Keratinocyte (primary cell): ENCODE measurements around the gene LENG9. TPM values are rescaled to one million over a fixed set of nuclear protein-coding genes. Genes with fewer than 3 reads are reported as not detected.
"Not testable (repeated sequence)": the region's sequence is repeated elsewhere in the genome, so short reads cannot be mapped to it uniquely, and the experiment has no call there.

Source experiments
- DNase-seq: peaks from one replicate; pipeline ENCODE4 v3.0.0-alpha.2; 2011; ENCODE audit warnings: low read depth, missing footprints, low spot score
- FAIRE-seq: peaks from 2 replicates; lab custom pipeline; 2011; peaks lifted over from hg19 to GRCh38; lab: Jason Lieb, UNC
- H2AFZ ChIP-seq: 2 replicates; pipeline ENCODE4 v1.6.0; 2012; ENCODE audit warnings: low read length, control low read depth, inconsistent platforms; ENCODE audit not compliant: control insufficient read depth
- H3K27ac ChIP-seq: 2 replicates; pipeline ENCODE4 v1.5.1; 2011; ENCODE audit warnings: low read length; ENCODE audit not compliant: control insufficient read depth, insufficient read depth
- H3K27me3 ChIP-seq: 3 replicates; pipeline ENCODE4 v1.6.0; 2011; ENCODE audit warnings: low read length; ENCODE audit not compliant: control insufficient read depth, insufficient read depth; ENCODE audit errors: extremely low read depth
- H3K36me3 ChIP-seq, 2 experiments: 2 replicates in 1 of 2; 3 replicates in 1 of 2; pipeline ENCODE4 v1.5.1; 2011; ENCODE audit warnings: low read length in 2 of 2, mild to moderate bottlenecking in 1 of 2; ENCODE audit not compliant: control insufficient read depth in 2 of 2, insufficient read depth in 2 of 2; ENCODE audit errors: extremely low read depth in 1 of 2
- H3K4me1 ChIP-seq: 3 replicates; pipeline ENCODE4 v1.5.1; 2011; ENCODE audit warnings: low read length; ENCODE audit not compliant: control insufficient read depth, insufficient read depth; ENCODE audit errors: extremely low read depth
- H3K4me2 ChIP-seq: 3 replicates; pipeline ENCODE4 v1.6.0; 2011; ENCODE audit warnings: low read depth, low read length; ENCODE audit not compliant: control insufficient read depth, insufficient read depth; ENCODE audit errors: extremely low read depth
- H3K4me3 ChIP-seq, 3 experiments: fragments of 200-600 bp in 1 of 3; sonication (generic) in 1 of 3; 2 replicates in 2 of 3; 3 replicates in 1 of 3; pipeline ENCODE4 v1.5.1; 2011 to 2016; ENCODE audit warnings: low read length in 3 of 3, mild to moderate bottlenecking in 3 of 3, control low read depth in 2 of 3, inconsistent platforms in 1 of 3, low read depth in 1 of 3, mixed read lengths in 1 of 3, mixed run types in 1 of 3, moderate library complexity in 1 of 3; ENCODE audit not compliant: control insufficient read depth in 2 of 3, insufficient read depth in 2 of 3; ENCODE audit errors: extremely low read depth in 1 of 3
- H3K79me2 ChIP-seq: 2 replicates; pipeline ENCODE4 v1.6.0; 2012; ENCODE audit warnings: low read length; ENCODE audit not compliant: control insufficient read depth, insufficient read depth
- H3K9ac ChIP-seq: 3 replicates; pipeline ENCODE4 v1.6.0; 2011; ENCODE audit warnings: low read length; ENCODE audit not compliant: control insufficient read depth, insufficient read depth; ENCODE audit errors: extremely low read depth
- H3K9me1 ChIP-seq: 3 replicates; pipeline ENCODE4 v1.6.0; 2011; ENCODE audit warnings: low read length; ENCODE audit not compliant: control insufficient read depth, insufficient read depth; ENCODE audit errors: extremely low read depth
- H3K9me3 ChIP-seq: 2 replicates; pipeline ENCODE4 v1.5.1; 2012; ENCODE audit warnings: low read depth, low read length; ENCODE audit not compliant: control insufficient read depth
- H4K20me1 ChIP-seq: 3 replicates; pipeline ENCODE4 v1.6.0; 2011; ENCODE audit warnings: low read length; ENCODE audit not compliant: control insufficient read depth, insufficient read depth; ENCODE audit errors: extremely low read depth
- CTCF ChIP-seq, 3 experiments: IDR thresholded peaks in 1 of 3; conservative IDR thresholded peaks in 1 of 3; optimal IDR thresholded peaks in 1 of 3; 2 replicates in 2 of 3; 3 replicates in 1 of 3; pipeline versions ENCODE3 to v1.5.1; 2011; ENCODE audit warnings: low read length in 3 of 3, mild to moderate bottlenecking in 3 of 3, moderate library complexity in 2 of 3, control low read depth in 1 of 3, inconsistent platforms in 1 of 3; ENCODE audit not compliant: insufficient read depth in 2 of 3; ENCODE audit errors: extremely low read depth in 1 of 3
- EZH2 ChIP-seq: IDR thresholded peaks from one replicate; pipeline ENCODE4 v1.6.1; 2012; ENCODE audit warnings: inconsistent platforms, mild to moderate bottlenecking, low read length, moderate library complexity
- dilution Hi-C: fragments of 300-500 bp; cut with MboI; formaldehyde crosslinking; loops from one replicate; pipeline ENCODE4 v1.7.0; 2020; ENCODE audit warnings: low sequenced_read_pairs; ENCODE audit not compliant: extremely low pct_ligation_motif_present
- polyA plus RNA-seq, 5 experiments: library from polyadenylated mRNA; depleted of rRNA in 3 of 5; stranded (reverse) in 3 of 5; stranded (forward) in 1 of 5; unstranded in 1 of 5; fragments of >200 nt; gene quantifications; 1 replicate in 1 of 5; 2 replicates in 3 of 5; 3 replicates in 1 of 5; pipeline versions ENCODE4 v1.2.1 to v1.2.3, GENCODE V29; 2011 to 2012; ENCODE audit warnings: missing spikeins in 2 of 5, low read depth in 1 of 5, low replicate concordance in 1 of 5

The LENG9 gene
- polyA plus RNA-seq, 1 donor (not counting 4 experiments of a cell fraction or from before 2014, with no cell fraction given), result 1.3 TPM

- dilution Hi-C loops, H3K9me3 ChIP-seq, H3K4me2 ChIP-seq, H3K9me1 ChIP-seq, H3K27me3 ChIP-seq, FAIRE-seq, H3K9ac ChIP-seq, H2AFZ ChIP-seq, DNase-seq, H3K4me3 ChIP-seq: not testable (repeated sequence)
- peak overlapping the region; percentile 31 for H3K27ac ChIP-seq
- peaks cover 46% of the 10 kb centered on the region for H3K79me2 ChIP-seq
- H3K36me3 ChIP-seq, result peaks cover 8 to 14% of the 10 kb centered on the region in 2 experiments
- peak in 1 of 3 experiments; percentile 9 for TF ChIP-seq CTCF (optimal IDR thresholded peaks at IDR 0.05 in 1 of 3, IDR thresholded peaks at IDR 0.05 in 1 of 3, conservative IDR thresholded peaks at IDR 0.05 in 1 of 3; ENCODE audit: extremely low read depth in 1 of 3, insufficient read depth in 2 of 3, low read length in 3 of 3)
- H4K20me1 ChIP-seq, result peaks cover 15% of the 10 kb centered on the region
- peaks cover 26% of the 10 kb centered on the region for H3K4me1 ChIP-seq
These were observed 17.2 kb downstream of the LENG9 start for GRCh38 chr19:54446349-54446748.

GRCh38 chr19:54444737-54445136, 18.8 kb downstream of the LENG9 start:
- Histone ChIP-seq H3K9ac (no peak overlapping the region), H4K20me1 (peaks cover 3% of the 10 kb centered on the region), H3K9me1 (no peaks in the 10 kb centered on the region), H3K27me3 (no peaks in the 10 kb centered on the region), H3K79me2 (peaks cover 30% of the 10 kb centered on the region), H3K9me3 (no peaks in the 10 kb centered on the region), H3K36me3 (peaks cover 7% of the 10 kb centered on the region in 2 experiments), H2AFZ (no peak overlapping the region), H3K27ac (no peak overlapping the region), H3K4me1 (peaks cover 12% of the 10 kb centered on the region), H3K4me2 (no peak overlapping the region), H3K4me3 (no peak overlapping the region)
- no peak for FAIRE-seq
- dilution Hi-C loops, result no loop called here
- no peak for TF ChIP-seq EZH2
- DNase-seq, result no peak

- Histone ChIP-seq H4K20me1 (peaks cover under 1% of the 10 kb centered on the region), H3K4me3 (no peak overlapping the region), H3K4me2 (no peak overlapping the region), H3K4me1 (no peaks in the 10 kb centered on the region), H3K27me3 (no peaks in the 10 kb centered on the region), H2AFZ (no peak overlapping the region), H3K36me3 (peaks cover 5 to 10% of the 10 kb centered on the region in 2 experiments), H3K9ac (no peak overlapping the region), H3K9me3 (no peaks in the 10 kb centered on the region), H3K9me1 (no peaks in the 10 kb centered on the region), H3K27ac (no peak overlapping the region), H3K79me2 (peaks cover under 1% of the 10 kb centered on the region)
- dilution Hi-C loops, result no loop called here
- DNase-seq (no peak), FAIRE-seq (no peak)
- TF ChIP-seq CTCF (optimal IDR thresholded peaks at IDR 0.05 in 1 of 3, IDR thresholded peaks at IDR 0.05 in 1 of 3, conservative IDR thresholded peaks at IDR 0.05 in 1 of 3; ENCODE audit: extremely low read depth in 1 of 3, insufficient read depth in 2 of 3, low read length in 3 of 3) (no peak), EZH2 (no peak)
These were observed 22.9 kb downstream of the LENG9 start for GRCh38 chr19:54440641-54441040.
